DMS153 treated with DMSO at 0.1 percent for 48 hours (cell line): ENCODE results near the gene GPR65.

ENCODE experiments used
- DNase-seq: peaks from one replicate; lab custom pipeline; 2025; ENCODE audit not compliant: unreplicated experiment; lab: John Stamatoyannopoulos, UW

GPR65 gene

DNA sequence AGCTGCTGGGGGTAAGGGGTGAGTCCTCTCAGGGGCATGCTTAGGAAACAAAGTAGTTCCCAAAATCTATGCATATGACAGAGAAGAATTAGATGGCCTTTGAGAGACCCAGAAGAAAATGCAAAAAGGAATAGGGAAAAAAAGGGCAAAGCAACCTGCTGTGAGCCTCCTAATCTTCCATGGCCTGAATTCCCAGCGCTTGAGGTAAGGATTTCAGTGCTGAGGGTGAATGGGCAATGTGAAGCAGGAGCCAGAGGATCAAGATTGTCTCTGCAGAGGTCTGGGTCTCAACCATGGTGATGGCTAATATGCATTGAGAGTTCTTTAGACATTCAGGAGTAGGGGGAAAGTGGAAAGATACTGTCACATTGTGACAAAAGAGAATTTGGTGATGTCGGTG lies 31.5 kb downstream of the GPR65 start:
- DNase-seq: no peak

DNA sequence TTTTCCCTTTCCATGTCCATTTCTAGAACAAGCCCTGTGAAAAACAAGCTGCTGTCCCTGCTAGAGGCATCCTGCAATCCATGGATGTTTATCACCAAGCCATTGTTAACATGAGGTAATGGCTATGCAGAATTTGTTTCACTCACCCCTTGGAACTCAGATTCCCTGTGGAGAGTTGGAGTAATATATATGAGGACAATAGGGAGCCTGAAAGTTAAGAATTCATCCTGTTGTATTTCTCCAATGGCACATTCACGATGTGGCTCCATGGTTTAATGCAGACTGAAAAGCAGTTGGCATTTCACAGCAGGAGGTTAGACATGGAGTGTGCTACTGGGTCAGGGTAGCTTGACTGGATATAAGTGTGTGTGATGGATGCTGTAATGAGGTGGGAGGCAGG lies 32.4 kb downstream of the GPR65 start:
- DNase-seq: no peak

DNA sequence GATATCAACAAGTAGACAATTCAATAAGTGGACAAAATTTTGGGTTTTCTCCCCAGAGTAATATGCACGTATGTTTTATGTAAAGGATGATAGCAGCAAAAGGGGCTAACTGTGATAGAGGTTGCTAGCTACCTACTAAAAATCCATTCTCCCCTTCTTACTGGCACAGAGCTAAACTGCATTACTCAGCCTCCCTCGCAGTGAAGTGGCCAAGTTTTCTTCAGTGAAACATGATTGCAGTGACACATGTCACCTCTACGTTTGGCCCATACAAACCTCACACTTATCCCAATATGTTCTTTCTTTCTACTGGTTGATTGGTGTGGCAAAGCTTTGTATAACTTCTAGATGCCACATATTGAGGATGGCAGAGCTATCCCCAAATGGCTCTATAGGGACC lies 34.3 kb downstream of the GPR65 start:
- no peak for DNase-seq

DNA sequence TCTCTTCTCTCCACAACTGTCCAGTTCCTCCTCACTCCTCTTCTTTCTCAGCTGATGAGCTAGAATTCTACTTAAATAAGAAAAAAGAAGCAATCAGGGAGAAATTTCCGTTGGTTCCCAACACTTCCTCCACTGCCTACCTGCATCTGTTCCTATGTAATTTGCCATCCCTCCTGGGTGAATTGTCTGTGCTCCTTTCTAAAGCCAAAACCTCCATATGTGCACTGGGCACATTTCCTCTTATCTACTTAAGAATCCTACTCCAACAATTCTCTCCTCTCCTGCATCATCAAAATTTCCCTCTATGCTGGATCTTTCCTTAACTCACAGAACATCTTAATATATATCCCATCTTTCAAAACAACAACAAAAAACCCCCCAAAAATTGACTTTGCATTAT lies 35.2 kb downstream of the GPR65 start:
- no peak for DNase-seq

DNA sequence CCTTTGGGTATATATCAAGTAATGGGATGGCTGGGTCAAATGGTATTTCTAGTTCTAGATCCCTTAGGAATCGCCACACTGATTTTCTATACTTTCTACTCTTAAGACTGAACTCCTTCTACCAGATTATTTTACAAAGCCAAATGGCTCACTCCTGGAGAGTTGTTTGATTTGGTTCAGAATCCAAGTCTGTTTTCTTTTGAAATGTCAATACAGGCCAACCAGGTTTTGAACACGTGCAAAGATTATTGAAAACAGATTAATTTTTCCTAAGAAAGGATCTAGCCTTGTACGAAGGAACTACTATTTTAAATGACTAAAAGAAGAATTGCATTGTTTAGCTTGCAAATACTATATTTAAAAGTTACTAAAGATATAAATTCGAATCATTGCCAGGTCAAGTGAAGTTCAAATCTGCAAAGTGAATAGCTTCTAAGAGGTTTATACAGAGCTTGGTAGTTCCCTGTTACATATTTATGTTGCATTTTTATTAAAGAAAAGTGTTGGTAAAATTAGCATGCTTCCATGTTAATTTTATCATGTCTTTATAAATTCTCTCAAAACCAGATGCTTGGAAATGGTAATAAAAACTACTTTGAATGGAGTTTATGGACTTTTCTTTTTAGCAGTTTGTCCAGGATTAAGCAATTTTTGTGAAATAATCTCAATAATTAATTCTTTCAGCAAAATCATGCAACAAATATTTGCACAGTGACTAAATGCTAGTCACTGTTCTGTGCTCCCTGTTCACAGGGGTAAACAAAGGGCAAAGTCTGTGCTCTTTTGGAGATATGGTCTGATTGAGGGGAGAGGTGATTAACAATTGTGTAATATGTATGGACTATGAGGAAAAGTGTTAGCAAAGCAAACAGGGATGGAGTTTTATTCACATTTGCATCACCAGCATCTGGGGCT lies 38.9 kb downstream of the GPR65 start:
- no peak for DNase-seq

DNA sequence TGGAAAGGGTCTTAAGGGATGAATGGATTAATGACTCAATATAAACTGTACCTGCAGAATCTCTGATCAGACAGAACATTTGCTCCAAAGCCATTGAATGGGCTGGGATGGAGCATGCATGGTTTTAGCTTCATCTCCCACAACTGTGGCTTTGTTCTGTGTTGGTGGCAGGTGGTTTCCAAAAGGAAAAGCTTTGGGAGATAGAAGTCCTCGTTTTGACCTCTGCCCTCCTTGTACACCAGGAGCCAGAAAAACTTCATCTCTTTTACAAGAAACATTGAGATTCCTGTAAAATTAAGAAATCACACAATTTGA lies 39.5 kb downstream of the GPR65 start:
- no peak for DNase-seq

DNA sequence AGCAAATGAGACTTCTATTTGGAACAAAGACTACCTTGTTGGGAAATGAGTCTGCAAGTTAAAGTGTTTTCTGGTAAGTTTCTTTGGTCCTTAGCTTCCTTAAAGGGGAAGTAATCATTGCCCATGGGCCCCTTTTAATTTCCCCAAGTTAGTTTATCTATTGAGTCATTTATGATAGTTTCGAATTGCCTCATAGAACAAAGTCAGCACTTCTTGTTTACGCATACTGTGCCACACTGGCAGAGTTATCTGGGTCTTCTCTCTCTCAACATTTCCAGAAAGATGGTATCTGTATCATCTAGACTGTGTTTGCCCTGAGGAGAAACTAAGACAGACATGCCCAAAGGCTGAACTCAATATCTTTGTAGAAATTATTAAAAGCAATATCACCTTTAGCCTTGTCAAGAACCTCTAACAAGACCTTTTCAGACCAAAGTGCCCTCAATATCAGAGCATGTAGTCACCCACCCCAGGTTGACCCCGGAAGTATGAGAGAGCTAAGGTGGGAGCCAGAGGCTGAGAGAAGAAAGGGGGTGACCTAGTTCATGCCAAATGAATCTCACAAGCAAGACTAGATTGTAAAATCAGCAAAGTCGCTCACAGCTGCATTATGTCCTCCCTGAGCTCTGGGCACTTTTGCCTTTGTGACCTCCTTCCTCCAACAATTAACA lies 40.0 kb downstream of the GPR65 start:
- DNase-seq: no peak

DNA sequence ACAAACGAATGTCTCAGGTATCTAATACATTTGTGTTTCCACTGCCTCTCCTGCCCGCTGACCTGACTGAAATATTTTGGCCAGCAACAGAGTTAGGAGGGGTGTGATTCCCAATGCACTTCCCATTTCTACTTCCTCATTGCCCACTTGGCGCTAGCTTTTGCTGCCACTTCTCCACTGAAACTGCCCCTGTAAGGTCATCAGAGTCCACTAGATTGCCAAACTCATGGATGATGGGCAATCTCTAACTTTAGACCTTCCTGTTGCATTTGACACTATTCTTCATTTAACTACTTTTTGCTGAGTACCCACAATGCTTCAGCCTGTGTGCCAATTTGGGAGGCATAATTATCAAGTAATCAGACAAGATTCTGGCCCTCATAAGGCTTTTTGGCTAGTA lies 40.8 kb downstream of the GPR65 start:
- DNase-seq: no peak

DNA sequence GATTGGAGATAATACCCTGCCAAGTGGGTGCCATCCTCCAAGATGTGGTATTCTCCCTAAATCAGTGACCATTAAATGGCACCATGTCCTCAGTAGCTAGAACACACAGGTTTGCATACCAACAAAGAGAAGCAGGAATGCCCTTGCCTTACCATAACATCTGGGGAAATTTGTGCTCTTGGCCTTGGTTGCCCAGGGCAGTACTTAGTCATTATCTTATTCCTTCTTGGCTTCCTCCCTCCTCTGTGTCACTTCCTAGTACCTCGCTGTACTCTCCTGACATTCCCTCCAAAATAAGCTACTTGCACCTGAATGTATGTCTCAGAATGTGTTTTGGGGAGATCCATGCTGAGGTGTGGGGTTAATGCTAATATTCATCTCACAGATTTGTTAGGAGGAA lies 43.4 kb downstream of the GPR65 start:
- no peak for DNase-seq

DNA sequence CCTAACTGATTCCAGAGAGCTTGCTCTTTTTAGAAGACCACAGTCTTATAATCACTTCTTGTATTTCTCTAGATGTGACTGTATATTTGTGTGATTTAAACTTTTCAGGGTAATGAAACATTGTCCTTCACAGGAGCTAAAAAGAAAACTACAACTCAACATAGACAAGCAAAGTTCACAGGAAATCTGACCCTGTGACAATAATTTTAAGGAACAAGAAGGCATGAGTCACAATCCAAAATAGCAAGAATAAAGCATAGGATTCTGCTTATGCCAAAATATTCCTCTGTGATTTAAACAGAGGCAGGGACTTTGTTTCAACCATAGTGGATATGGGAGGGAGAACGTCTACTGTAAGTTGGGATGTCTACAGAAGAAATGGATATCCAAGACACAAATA lies 44.3 kb downstream of the GPR65 start:
- no peak for DNase-seq

DNA sequence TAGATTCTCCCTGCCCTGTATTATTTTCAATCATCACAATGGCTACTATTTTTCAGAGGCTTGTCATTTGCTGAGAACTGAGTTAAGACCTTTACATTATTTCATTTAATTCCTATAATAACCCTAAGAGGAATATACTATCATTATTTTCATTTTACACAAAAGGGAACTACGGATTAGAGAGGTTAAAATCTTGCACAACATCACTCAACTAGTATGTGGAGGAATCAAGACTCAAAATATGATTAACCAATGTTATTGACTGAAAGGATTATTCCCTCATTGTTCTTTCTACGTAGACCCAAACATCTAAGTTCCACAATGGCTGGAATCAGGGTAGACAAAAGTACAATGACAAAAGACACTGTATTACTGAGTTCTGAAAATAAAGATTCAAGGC lies 45.0 kb downstream of the GPR65 start:
- DNase-seq: no peak

DNA sequence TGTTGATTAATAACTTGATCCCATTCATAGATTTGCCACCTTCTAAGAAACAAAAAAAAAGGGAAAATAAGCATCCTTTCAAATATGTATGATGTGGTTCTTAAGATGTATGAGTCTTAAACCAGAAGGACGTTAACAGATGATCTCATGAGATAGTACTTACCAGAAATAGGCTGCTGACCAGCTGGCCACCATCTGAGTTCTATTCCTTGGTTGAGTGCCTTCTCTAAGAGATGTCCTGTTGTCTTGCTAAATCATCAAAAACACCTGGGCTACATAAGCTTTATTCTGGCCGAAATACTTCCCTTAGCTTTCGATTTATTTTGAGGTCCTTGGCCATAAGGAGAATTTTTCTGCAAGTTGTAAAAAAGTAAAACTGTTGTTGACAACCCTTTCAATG lies 55.6 kb downstream of the GPR65 start:
- no peak for DNase-seq

DNA sequence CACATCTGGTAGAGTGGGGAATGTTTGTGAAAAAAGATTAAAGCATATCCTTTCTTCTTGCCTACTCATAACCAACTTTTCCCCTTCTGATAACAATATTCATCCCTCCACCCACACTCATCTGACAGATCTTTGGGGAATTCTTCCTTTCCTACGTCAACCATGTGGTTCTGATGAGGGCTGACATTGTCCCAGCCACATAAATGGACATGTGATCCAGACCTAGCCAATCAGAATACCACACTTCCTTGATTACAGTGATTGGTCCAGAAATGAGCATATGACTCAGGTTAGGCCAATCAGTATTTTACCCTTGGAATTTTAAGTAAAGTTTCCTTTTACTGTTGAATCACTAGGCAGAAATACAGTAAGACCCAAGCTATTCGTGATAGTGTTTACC lies 58.9 kb downstream of the GPR65 start:
- DNase-seq: no peak
